WTC11 (cell line): ENCODE results near the gene NTMT1. TPM values are rescaled to one million over a fixed set of nuclear protein-coding genes. Genes with fewer than 3 reads are reported as not detected.

Experiments used
- AFF4 ChIP-seq: sonication (generic); formaldehyde crosslinking; IDR thresholded peaks from 2 replicates; pipeline ENCODE4 v1.8.1; 2023; ENCODE audit warnings: mild to moderate bottlenecking, missing genetic modification reagents, borderline replicate concordance
- CREM ChIP-seq: sonication (generic); formaldehyde crosslinking; IDR thresholded peaks from 2 replicates; pipeline ENCODE4 v1.8.1; 2022; ENCODE audit warnings: mild to moderate bottlenecking, missing genetic modification reagents, moderate library complexity
- FOXK1 ChIP-seq: sonication (generic); formaldehyde crosslinking; IDR thresholded peaks from 2 replicates; pipeline ENCODE4 v1.8.0; 2022; ENCODE audit warnings: mild to moderate bottlenecking, moderate library complexity, missing genetic modification reagents
- GTF2I ChIP-seq: fragments of 250-450 bp; sonication (Bioruptor Pico); conservative IDR thresholded peaks from 2 replicates; pipeline ENCODE4 v1.4.0; 2021; ENCODE audit warnings: mild to moderate bottlenecking
- JAZF1 ChIP-seq: fragments of 250-450 bp; sonication (Bioruptor Pico); IDR thresholded peaks from 2 replicates; pipeline ENCODE4 v1.9.0; 2021; ENCODE audit warnings: moderate library complexity, mild to moderate bottlenecking, inconsistent platforms
- MYBL2 ChIP-seq: sonication (generic); formaldehyde crosslinking; IDR thresholded peaks from 2 replicates; pipeline ENCODE4 v1.8.1; 2023; ENCODE audit warnings: mild to moderate bottlenecking, moderate library complexity, missing genetic modification reagents
- NFE2L1 ChIP-seq: sonication (generic); formaldehyde crosslinking; IDR thresholded peaks from 2 replicates; pipeline ENCODE4 v1.8.1; 2023; ENCODE audit warnings: missing genetic modification reagents
- NR3C1 ChIP-seq: sonication (generic); formaldehyde crosslinking; conservative IDR thresholded peaks from 2 replicates; pipeline ENCODE4 v1.8.1; 2023; ENCODE audit warnings: low read depth, mild to moderate bottlenecking, missing genetic modification reagents
- RORB ChIP-seq: fragments of 250-450 bp; sonication (Bioruptor Pico); IDR thresholded peaks from 2 replicates; pipeline ENCODE4 v1.9.0; 2021; ENCODE audit warnings: mild to moderate bottlenecking
- SMAD3 ChIP-seq: sonication (generic); formaldehyde crosslinking; IDR thresholded peaks from 2 replicates; pipeline ENCODE4 v1.8.0; 2022; ENCODE audit warnings: missing genetic modification reagents, mild to moderate bottlenecking, borderline replicate concordance
- SP1 ChIP-seq: sonication (generic); formaldehyde crosslinking; conservative IDR thresholded peaks from 2 replicates; pipeline ENCODE4 v1.8.1; 2022; ENCODE audit warnings: missing genetic modification reagents
- TEAD1 ChIP-seq: sonication (generic); formaldehyde crosslinking; IDR thresholded peaks from 2 replicates; pipeline ENCODE4 v1.8.0; 2022; ENCODE audit warnings: mild to moderate bottlenecking, missing genetic modification reagents
- TP53 ChIP-seq: sonication (generic); formaldehyde crosslinking; IDR thresholded peaks from 2 replicates; pipeline ENCODE4 v1.8.1; 2023; ENCODE audit warnings: mild to moderate bottlenecking, missing genetic modification reagents
- USF2 ChIP-seq: sonication (generic); formaldehyde crosslinking; IDR thresholded peaks from 2 replicates; pipeline ENCODE4 v1.8.1; 2023; ENCODE audit warnings: mild to moderate bottlenecking, missing genetic modification reagents, moderate library complexity
- ZBTB21 ChIP-seq: sonication (generic); formaldehyde crosslinking; IDR thresholded peaks from 2 replicates; pipeline ENCODE4 v1.8.1; 2023; ENCODE audit warnings: mild to moderate bottlenecking, missing genetic modification reagents, borderline replicate concordance
- total RNA-seq: library from RNA; stranded (reverse); gene quantifications from 3 replicates; pipeline ENCODE4 v1.2.3, GENCODE V29; 2021
- TF ChIP-seq, protein P1 (sequence below): sonication (generic); formaldehyde crosslinking; IDR thresholded peaks from 2 replicates; pipeline ENCODE4 v1.8.0; 2023; ENCODE audit warnings: mild to moderate bottlenecking, missing genetic modification reagents
- TF ChIP-seq, protein P2 (sequence below): sonication (generic); formaldehyde crosslinking; conservative IDR thresholded peaks from 2 replicates; pipeline ENCODE4 v1.8.1; 2023; ENCODE audit warnings: mild to moderate bottlenecking, low read depth, missing genetic modification reagents, moderate library complexity
- TF ChIP-seq, protein P3 (sequence below): sonication (generic); formaldehyde crosslinking; IDR thresholded peaks from 2 replicates; pipeline ENCODE4 v1.8.1; 2023; ENCODE audit warnings: mild to moderate bottlenecking, moderate library complexity, missing genetic modification reagents
- TF ChIP-seq, protein P4 (sequence below): fragments of 200-600 bp; IDR thresholded peaks from 2 replicates; pipeline ENCODE4 v1.8.0; 2022; ENCODE audit warnings: antibody characterized with exemption
- TF ChIP-seq, protein P5 (sequence below): sonication (generic); formaldehyde crosslinking; IDR thresholded peaks from 2 replicates; pipeline ENCODE4 v1.8.1; 2022; ENCODE audit warnings: missing genetic modification reagents, borderline replicate concordance
- TF ChIP-seq, protein P6 (sequence below): sonication (generic); formaldehyde crosslinking; IDR thresholded peaks from 2 replicates; pipeline ENCODE4 v1.8.0; 2022; ENCODE audit warnings: mild to moderate bottlenecking, missing genetic modification reagents

Gene NTMT1
- total RNA-seq, 1 experiment from 2014 or later, result 71.1 TPM

GRCh38 chr9:129641750-129642585 lies 16.0 kb downstream of the NTMT1 start, which contains the start of gene ASB6 (continued):
- peak; percentile 93 for TF ChIP-seq TP53
- TF ChIP-seq, protein P1, sequence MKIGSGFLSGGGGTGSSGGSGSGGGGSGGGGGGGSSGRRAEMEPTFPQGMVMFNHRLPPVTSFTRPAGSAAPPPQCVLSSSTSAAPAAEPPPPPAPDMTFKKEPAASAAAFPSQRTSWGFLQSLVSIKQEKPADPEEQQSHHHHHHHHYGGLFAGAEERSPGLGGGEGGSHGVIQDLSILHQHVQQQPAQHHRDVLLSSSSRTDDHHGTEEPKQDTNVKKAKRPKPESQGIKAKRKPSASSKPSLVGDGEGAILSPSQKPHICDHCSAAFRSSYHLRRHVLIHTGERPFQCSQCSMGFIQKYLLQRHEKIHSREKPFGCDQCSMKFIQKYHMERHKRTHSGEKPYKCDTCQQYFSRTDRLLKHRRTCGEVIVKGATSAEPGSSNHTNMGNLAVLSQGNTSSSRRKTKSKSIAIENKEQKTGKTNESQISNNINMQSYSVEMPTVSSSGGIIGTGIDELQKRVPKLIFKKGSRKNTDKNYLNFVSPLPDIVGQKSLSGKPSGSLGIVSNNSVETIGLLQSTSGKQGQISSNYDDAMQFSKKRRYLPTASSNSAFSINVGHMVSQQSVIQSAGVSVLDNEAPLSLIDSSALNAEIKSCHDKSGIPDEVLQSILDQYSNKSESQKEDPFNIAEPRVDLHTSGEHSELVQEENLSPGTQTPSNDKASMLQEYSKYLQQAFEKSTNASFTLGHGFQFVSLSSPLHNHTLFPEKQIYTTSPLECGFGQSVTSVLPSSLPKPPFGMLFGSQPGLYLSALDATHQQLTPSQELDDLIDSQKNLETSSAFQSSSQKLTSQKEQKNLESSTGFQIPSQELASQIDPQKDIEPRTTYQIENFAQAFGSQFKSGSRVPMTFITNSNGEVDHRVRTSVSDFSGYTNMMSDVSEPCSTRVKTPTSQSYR, result peak; percentile 80; the same call in 1 of the 2 replicates
- peak; percentile 55 for TF ChIP-seq USF2 (CRISPR knock-in tag)
- TF ChIP-seq TEAD1, result peak; percentile 85; the same call in 1 of the 2 replicates
- peak; percentile 73 for TF ChIP-seq CREM (CRISPR knock-in tag)
- peak; percentile 75 for TF ChIP-seq ZBTB21
- TF ChIP-seq AFF4 (CRISPR knock-in tag), result peak; percentile 54; the same call in 1 of the 2 replicates
- TF ChIP-seq FOXK1 (CRISPR knock-in tag), result peak; percentile 92
- TF ChIP-seq, protein P2, sequence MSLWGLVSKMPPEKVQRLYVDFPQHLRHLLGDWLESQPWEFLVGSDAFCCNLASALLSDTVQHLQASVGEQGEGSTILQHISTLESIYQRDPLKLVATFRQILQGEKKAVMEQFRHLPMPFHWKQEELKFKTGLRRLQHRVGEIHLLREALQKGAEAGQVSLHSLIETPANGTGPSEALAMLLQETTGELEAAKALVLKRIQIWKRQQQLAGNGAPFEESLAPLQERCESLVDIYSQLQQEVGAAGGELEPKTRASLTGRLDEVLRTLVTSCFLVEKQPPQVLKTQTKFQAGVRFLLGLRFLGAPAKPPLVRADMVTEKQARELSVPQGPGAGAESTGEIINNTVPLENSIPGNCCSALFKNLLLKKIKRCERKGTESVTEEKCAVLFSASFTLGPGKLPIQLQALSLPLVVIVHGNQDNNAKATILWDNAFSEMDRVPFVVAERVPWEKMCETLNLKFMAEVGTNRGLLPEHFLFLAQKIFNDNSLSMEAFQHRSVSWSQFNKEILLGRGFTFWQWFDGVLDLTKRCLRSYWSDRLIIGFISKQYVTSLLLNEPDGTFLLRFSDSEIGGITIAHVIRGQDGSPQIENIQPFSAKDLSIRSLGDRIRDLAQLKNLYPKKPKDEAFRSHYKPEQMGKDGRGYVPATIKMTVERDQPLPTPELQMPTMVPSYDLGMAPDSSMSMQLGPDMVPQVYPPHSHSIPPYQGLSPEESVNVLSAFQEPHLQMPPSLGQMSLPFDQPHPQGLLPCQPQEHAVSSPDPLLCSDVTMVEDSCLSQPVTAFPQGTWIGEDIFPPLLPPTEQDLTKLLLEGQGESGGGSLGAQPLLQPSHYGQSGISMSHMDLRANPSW (CRISPR knock-in tag), result peak; percentile 20; the same call in 1 of the 2 replicates
- TF ChIP-seq RORB (CRISPR knock-in tag), result no peak
- TF ChIP-seq SMAD3 (CRISPR knock-in tag), result 0 out of 2 replicates have a peak, but pooled peaks have one; percentile 4
- TF ChIP-seq, protein P3, sequence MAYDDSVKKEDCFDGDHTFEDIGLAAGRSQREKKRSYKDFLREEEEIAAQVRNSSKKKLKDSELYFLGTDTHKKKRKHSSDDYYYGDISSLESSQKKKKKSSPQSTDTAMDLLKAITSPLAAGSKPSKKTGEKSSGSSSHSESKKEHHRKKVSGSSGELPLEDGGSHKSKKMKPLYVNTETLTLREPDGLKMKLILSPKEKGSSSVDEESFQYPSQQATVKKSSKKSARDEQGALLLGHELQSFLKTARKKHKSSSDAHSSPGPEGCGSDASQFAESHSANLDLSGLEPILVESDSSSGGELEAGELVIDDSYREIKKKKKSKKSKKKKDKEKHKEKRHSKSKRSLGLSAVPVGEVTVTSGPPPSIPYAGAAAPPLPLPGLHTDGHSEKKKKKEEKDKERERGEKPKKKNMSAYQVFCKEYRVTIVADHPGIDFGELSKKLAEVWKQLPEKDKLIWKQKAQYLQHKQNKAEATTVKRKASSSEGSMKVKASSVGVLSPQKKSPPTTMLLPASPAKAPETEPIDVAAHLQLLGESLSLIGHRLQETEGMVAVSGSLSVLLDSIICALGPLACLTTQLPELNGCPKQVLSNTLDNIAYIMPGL (CRISPR knock-in tag), result peak; percentile 99
- peak; percentile 94 for TF ChIP-seq MYBL2
- TF ChIP-seq, protein P4, sequence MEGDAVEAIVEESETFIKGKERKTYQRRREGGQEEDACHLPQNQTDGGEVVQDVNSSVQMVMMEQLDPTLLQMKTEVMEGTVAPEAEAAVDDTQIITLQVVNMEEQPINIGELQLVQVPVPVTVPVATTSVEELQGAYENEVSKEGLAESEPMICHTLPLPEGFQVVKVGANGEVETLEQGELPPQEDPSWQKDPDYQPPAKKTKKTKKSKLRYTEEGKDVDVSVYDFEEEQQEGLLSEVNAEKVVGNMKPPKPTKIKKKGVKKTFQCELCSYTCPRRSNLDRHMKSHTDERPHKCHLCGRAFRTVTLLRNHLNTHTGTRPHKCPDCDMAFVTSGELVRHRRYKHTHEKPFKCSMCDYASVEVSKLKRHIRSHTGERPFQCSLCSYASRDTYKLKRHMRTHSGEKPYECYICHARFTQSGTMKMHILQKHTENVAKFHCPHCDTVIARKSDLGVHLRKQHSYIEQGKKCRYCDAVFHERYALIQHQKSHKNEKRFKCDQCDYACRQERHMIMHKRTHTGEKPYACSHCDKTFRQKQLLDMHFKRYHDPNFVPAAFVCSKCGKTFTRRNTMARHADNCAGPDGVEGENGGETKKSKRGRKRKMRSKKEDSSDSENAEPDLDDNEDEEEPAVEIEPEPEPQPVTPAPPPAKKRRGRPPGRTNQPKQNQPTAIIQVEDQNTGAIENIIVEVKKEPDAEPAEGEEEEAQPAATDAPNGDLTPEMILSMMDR, result peak; percentile 97
- TF ChIP-seq, protein P5, sequence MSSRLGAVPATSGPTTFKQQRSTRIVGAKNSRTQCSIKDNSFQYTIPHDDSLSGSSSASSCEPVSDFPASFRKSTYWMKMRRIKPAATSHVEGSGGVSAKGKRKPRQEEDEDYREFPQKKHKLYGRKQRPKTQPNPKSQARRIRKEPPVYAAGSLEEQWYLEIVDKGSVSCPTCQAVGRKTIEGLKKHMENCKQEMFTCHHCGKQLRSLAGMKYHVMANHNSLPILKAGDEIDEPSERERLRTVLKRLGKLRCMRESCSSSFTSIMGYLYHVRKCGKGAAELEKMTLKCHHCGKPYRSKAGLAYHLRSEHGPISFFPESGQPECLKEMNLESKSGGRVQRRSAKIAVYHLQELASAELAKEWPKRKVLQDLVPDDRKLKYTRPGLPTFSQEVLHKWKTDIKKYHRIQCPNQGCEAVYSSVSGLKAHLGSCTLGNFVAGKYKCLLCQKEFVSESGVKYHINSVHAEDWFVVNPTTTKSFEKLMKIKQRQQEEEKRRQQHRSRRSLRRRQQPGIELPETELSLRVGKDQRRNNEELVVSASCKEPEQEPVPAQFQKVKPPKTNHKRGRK, result no peak
- TF ChIP-seq, protein P6, sequence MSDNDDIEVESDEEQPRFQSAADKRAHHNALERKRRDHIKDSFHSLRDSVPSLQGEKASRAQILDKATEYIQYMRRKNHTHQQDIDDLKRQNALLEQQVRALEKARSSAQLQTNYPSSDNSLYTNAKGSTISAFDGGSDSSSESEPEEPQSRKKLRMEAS (CRISPR knock-in tag), result peak; percentile 88
- peak; percentile 44; the same call in 1 of the 2 replicates for TF ChIP-seq NFE2L1 (CRISPR knock-in tag)
- TF ChIP-seq GTF2I, result no peak
- TF ChIP-seq SP1 (CRISPR knock-in tag), result peak; percentile 98
- TF ChIP-seq NR3C1 (CRISPR knock-in tag), result peak; percentile 88; the same call in 1 of the 2 replicates
- TF ChIP-seq JAZF1 (CRISPR knock-in tag), result no peak
